ENCODE measurements around the gene PTPRN2.

- no peak for TF ChIP-seq POLR2A (IDR thresholded peaks at IDR 0.05)
- TF ChIP-seq, protein P1, sequence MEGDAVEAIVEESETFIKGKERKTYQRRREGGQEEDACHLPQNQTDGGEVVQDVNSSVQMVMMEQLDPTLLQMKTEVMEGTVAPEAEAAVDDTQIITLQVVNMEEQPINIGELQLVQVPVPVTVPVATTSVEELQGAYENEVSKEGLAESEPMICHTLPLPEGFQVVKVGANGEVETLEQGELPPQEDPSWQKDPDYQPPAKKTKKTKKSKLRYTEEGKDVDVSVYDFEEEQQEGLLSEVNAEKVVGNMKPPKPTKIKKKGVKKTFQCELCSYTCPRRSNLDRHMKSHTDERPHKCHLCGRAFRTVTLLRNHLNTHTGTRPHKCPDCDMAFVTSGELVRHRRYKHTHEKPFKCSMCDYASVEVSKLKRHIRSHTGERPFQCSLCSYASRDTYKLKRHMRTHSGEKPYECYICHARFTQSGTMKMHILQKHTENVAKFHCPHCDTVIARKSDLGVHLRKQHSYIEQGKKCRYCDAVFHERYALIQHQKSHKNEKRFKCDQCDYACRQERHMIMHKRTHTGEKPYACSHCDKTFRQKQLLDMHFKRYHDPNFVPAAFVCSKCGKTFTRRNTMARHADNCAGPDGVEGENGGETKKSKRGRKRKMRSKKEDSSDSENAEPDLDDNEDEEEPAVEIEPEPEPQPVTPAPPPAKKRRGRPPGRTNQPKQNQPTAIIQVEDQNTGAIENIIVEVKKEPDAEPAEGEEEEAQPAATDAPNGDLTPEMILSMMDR (IDR thresholded peaks at IDR 0.05), result no peak
These were observed 342.5 kb downstream of the PTPRN2 start for GRCh38 chr7:158244873-158245723.
